Heart right ventricle (tissue), 16 donors: ENCODE measurements around the gene FAM20A. TPM values are rescaled to one million over a fixed set of nuclear protein-coding genes. Genes with fewer than 3 reads are reported as not detected.

Experiments used
- ATAC-seq, 8 donors: fragments of 200-7000 bp; cut with Tn5 transposase; one replicate each; pipeline ENCODE4 v1.9.1; 2020; ENCODE audit warnings: mild to moderate bottlenecking in 8 of 8, moderate library complexity in 8 of 8, moderate number of reproducible peaks in 1 of 8
- DNase-seq, 2 donors: peaks; one replicate each; pipeline ENCODE4 v3.0.0-alpha.2; 2020
- H3K27ac ChIP-seq, 10 donors: fragments of 200-600 bp; sonication (generic) in 2 of 10; one replicate each; pipeline versions ENCODE4 v1.5.0 to v1.8.0; 2020 to 2022; ENCODE audit warnings: mild to moderate bottlenecking in 3 of 10
- H3K27me3 ChIP-seq, 7 donors: fragments of 200-600 bp; one replicate each; pipeline ENCODE4 v1.8.0; 2021 to 2022; ENCODE audit warnings: mild to moderate bottlenecking in 2 of 7
- H3K36me3 ChIP-seq, 9 donors: fragments of 200-600 bp; sonication (generic) in 1 of 9; one replicate each; pipeline versions ENCODE4 v1.5.0 to v1.8.0; 2020 to 2022; ENCODE audit warnings: mild to moderate bottlenecking in 2 of 9
- H3K4me1 ChIP-seq, 9 donors: fragments of 200-600 bp; sonication (generic) in 1 of 9; one replicate each; pipeline versions ENCODE4 v1.5.0 to v1.8.0; 2020 to 2022; ENCODE audit warnings: mild to moderate bottlenecking in 4 of 9
- H3K4me3 ChIP-seq, 10 donors: fragments of 200-600 bp; sonication (generic) in 2 of 10; one replicate each; pipeline versions ENCODE4 v1.5.0 to v1.8.0; 2020 to 2022; ENCODE audit warnings: mild to moderate bottlenecking in 7 of 10, moderate library complexity in 2 of 10
- H3K9me3 ChIP-seq, 11 donors: fragments of 200-600 bp in 10 of 11; sonication (generic) in 2 of 11; one replicate each; pipeline versions ENCODE4 v1.5.0 to v1.8.0; 2013 to 2022; ENCODE audit warnings: mild to moderate bottlenecking in 2 of 11, control low read depth in 1 of 11, moderate library complexity in 1 of 11
- CTCF ChIP-seq, 9 donors: fragments of 200-600 bp; sonication (generic) in 2 of 9; IDR thresholded peaks; one replicate each; pipeline versions ENCODE4 v1.5.0 to v1.8.0; 2021 to 2022; ENCODE audit warnings: antibody characterized with exemption in 9 of 9, mild to moderate bottlenecking in 5 of 9, moderate library complexity in 1 of 9
- WGBS, 2 donors: extraction: QIAGEN DNeasy Blood & Tissue Kit; methylation state at CpG; one replicate each; pipeline ENCODE4 v1.1.7; 2013; ENCODE audit warnings: inconsistent platforms in 1 of 2; 5-methylcytosine and 5-hydroxymethylcytosine counted together
- intact Hi-C, 10 donors: fragments of 100-400 bp; cut with DNase I; formaldehyde crosslinking; loops; one replicate each; pipeline versions ENCODE4 v1.11.1 to v1.14.2; 2022
- polyA plus RNA-seq, 2 donors: library from polyadenylated mRNA; stranded (reverse); fragments of 200-250 nt; gene quantifications; one replicate each; pipeline ENCODE4 v1.2.3, GENCODE V29; 2013
- total RNA-seq, 10 donors: library from RNA; stranded (reverse); fragmentation: NEBNext Ultra II Directional in 3 of 10; extraction: Animal tissue kit (Norgen Biotek cat#: 25700) in 3 of 10; gene quantifications; one replicate each; pipeline versions ENCODE4 v1.2.1 to v1.2.4, GENCODE V29; 2021 to 2023
- donor health status: Arrhythmogenic right ventricular cardiomyopathy.
- donor health status: ischemic (EF 13 %, LVEDD 7.1; RV severe dilation, severe dysfunction).
- donor health status: healthy with polysubstance abuse.
- donor health status: DM: no; HTN: yes; CAD: no.
- donor health status: DM: no; HTN: no; CAD: no.
- donor health status: ischemic (EF 25% LVEDD 6.9; RV normal size, moderate dysfunction).
- donor health status: ischemic (EF 25% LVEDD 5.7; RV mildly dilated, moderate dysfunction).
- donor health status: healthy.
- donor health status: DM: yes; HTN: yes; CAD: no.
- donor health status: Ischemic cardiomyopathy.
- donor health status: ischemic (EF 35%, LVEDD 5.7; RV mildly dilated, moderate dysfunction).
- donor health status: nonischemic (EF 11% LVEDD 7.7; RV severe dilation, severe dysfunction).
- donor health status: DM: yes; HTN: yes; CAD: no.
- donor health status: PGD.
- donor health status: ischemic (EF 29% LVEDD 5.4; RV normal size, mild dysfunction).
- donor health status: nonischemic (EF 23%, LVEDD 6.1; RV moderate dilation, normal function).

Gene FAM20A
- total and polyA plus RNA-seq, 12 donors: 3.1 to 18.1 (median 7.7) TPM

GRCh38 chr17:68621065-68621464 lies 19.9 kb upstream of the FAM20A start:
- ATAC-seq: no peak
- Histone ChIP-seq H3K36me3 (no peaks in the 10 kb centered on the region), H3K27me3 (no peaks in the 10 kb centered on the region), H3K4me1 (no peaks in the 10 kb centered on the region), H3K27ac (no peak overlapping the region), H3K9me3 (no peaks in the 10 kb centered on the region), H3K4me3 (no peak overlapping the region)
- intact Hi-C loops: loop anchor here in 1 of 10 donors (10.0 kb wide), 1 partner anchor 134 kb away; no protein-coding TSS in a partner anchor
- 77 to 85% methylated on average over 2 of the region's 2 CpGs for WGBS, 2 donors
- TF ChIP-seq CTCF (IDR thresholded peaks at IDR 0.05): no peak
- DNase-seq: no peak

- DNase-seq: no peak
- Histone ChIP-seq H3K4me1 (no peaks in the 10 kb centered on the region), H3K9me3 (no peaks in the 10 kb centered on the region), H3K27ac (no peak overlapping the region), H3K27me3 (no peaks in the 10 kb centered on the region), H3K4me3 (no peak overlapping the region), H3K36me3 (no peaks in the 10 kb centered on the region)
- intact Hi-C loops: loop anchor here in 2 of 10 donors (10.0 kb wide), 2 partner anchors 62 to 352 kb away; no protein-coding TSS in a partner anchor
- no peak for ATAC-seq
- no peak for TF ChIP-seq CTCF (IDR thresholded peaks at IDR 0.05)
These were observed 15.2 kb upstream of the FAM20A start for GRCh38 chr17:68616334-68616733.

- H3K36me3 ChIP-seq: no peaks in the 10 kb centered on the region
- TF ChIP-seq CTCF (IDR thresholded peaks at IDR 0.05): no peak
- intact Hi-C loops: loop anchor here in 4 of 10 donors (5.0 to 10.0 kb wide), 4 partner anchors 60 to 350 kb away; no protein-coding TSS in a partner anchor
- no peak overlapping the region for H3K27ac ChIP-seq
- ATAC-seq (no peak), DNase-seq (no peak)
- no peak overlapping the region for H3K4me3 ChIP-seq
- peaks cover 0 to 14% (median 4%) of the 10 kb centered on the region in 11 donors for H3K9me3 ChIP-seq
- H3K27me3 ChIP-seq: no peaks in the 10 kb centered on the region
- no peaks in the 10 kb centered on the region for H3K4me1 ChIP-seq
- 91 to 95% methylated on average over 5 of the region's 5 CpGs for WGBS, 2 donors
These were observed 13.6 kb upstream of the FAM20A start for GRCh38 chr17:68614718-68615117.

- intact Hi-C loops: loop anchor here in 4 of 10 donors (5.0 to 10.0 kb wide), 4 partner anchors 59 to 349 kb away; no protein-coding TSS in a partner anchor
- 51 to 58% methylated on average over 5 of the region's 5 CpGs for WGBS, 2 donors
- no peaks in the 10 kb centered on the region for H3K4me1 ChIP-seq
These were observed 12.7 kb upstream of the FAM20A start for GRCh38 chr17:68613739-68614298.

More at GRCh38 chr17:68613739-68614298, 12.7 kb upstream of the FAM20A start:
- Histone ChIP-seq H3K9me3 (peaks cover 0 to 23% (median 12%) of the 10 kb centered on the region in 11 donors), H3K27ac (no peak overlapping the region), H3K36me3 (no peaks in the 10 kb centered on the region), H3K27me3 (no peaks in the 10 kb centered on the region), H3K4me3 (no peak overlapping the region)
- peak in 8 of 9 donors; percentile 46 to 76 (median 70) for TF ChIP-seq CTCF (IDR thresholded peaks at IDR 0.05)
- peak in 5 of 8 donors; percentile 52 to 77 (median 70) for ATAC-seq
- peak in 1 of 2 donors; percentile 71 for DNase-seq
